Epithelial cell of proximal tubule (primary cell): Measurements from ENCODE around the gene PLCG2. TPM values are rescaled to one million over a fixed set of nuclear protein-coding genes. Genes with fewer than 3 reads are reported as not detected.

Source experiments
- DNase-seq: peaks from one replicate; pipeline ENCODE4 v3.0.0-alpha.2; 2011; ENCODE audit warnings: low read depth
- H3K4me3 ChIP-seq: 2 replicates; pipeline ENCODE4 v1.5.1; 2011; ENCODE audit warnings: low read depth, mild to moderate bottlenecking, low read length
- total RNA-seq: library from RNA; depleted of rRNA; stranded (reverse); fragments of >200 nt; gene quantifications from 2 replicates; pipeline ENCODE4 v1.2.3, GENCODE V29; 2015
- TF ChIP-seq, protein P1 (sequence below): conservative IDR thresholded peaks from 2 replicates; pipeline ENCODE4 v1.5.1; 2012; ENCODE audit warnings: low read depth, mild to moderate bottlenecking, low read length

The PLCG2 gene
- total RNA-seq, 1 donor from 2014 or later: 0.58 TPM

- no peak overlapping the region for H3K4me3 ChIP-seq
- TF ChIP-seq, protein P1, sequence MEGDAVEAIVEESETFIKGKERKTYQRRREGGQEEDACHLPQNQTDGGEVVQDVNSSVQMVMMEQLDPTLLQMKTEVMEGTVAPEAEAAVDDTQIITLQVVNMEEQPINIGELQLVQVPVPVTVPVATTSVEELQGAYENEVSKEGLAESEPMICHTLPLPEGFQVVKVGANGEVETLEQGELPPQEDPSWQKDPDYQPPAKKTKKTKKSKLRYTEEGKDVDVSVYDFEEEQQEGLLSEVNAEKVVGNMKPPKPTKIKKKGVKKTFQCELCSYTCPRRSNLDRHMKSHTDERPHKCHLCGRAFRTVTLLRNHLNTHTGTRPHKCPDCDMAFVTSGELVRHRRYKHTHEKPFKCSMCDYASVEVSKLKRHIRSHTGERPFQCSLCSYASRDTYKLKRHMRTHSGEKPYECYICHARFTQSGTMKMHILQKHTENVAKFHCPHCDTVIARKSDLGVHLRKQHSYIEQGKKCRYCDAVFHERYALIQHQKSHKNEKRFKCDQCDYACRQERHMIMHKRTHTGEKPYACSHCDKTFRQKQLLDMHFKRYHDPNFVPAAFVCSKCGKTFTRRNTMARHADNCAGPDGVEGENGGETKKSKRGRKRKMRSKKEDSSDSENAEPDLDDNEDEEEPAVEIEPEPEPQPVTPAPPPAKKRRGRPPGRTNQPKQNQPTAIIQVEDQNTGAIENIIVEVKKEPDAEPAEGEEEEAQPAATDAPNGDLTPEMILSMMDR: no peak
- no peak for DNase-seq
These were observed 62.6 kb downstream of the PLCG2 start for GRCh38 chr16:81841722-81842121.

DNA sequence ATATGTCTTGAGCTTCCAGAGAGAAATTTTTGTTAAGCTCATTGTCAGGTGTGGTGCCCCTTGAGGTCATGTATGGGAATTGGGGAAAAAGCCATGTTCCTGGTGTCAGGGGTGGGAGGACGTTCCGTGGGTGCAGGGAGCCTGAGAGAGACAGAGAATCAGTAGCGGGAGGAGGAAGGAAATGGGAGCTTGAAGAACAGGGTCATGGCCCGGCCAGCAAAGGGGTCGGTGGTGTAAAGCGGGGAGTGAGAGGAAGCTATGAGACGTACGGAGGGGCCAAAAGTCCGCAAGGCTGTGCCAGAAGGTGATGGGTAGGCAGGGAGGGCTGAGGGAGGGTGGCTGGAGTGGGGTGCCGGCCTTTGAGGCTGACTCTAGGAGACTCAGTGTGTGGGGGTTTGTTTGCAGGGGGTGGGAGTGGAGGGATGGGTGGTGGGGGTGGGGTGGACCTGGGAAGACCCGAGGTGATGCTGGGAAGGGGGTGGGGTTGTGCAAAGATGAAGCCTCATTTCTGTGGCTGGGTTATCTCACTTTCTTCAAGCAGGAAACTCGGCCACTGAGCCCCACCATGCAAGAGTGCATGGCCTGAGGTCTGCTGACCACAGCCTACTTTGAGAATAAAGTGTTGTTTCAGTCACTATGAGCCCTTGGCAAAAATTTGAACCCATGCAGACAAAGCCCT, 63.6 kb downstream of the PLCG2 start:
- DNase-seq: no peak
- TF ChIP-seq, protein P1: no peak

GRCh38 chr16:81843243-81843582, 64.1 kb downstream of the PLCG2 start:
- TF ChIP-seq, protein P1: no peak
- no peak for DNase-seq
- no peak overlapping the region for H3K4me3 ChIP-seq

More for the DNA sequence above, 63.6 kb downstream of the PLCG2 start:
- H3K4me3 ChIP-seq: no peak overlapping the region

GRCh38 chr16:81843683-81844082, 64.6 kb downstream of the PLCG2 start:
- H3K4me3 ChIP-seq: no peak overlapping the region
- TF ChIP-seq, protein P1: no peak
- DNase-seq: no peak

GRCh38 chr16:81846105-81846504, 67.0 kb downstream of the PLCG2 start:
- TF ChIP-seq, protein P1: no peak
- H3K4me3 ChIP-seq: no peak overlapping the region
- DNase-seq: no peak

DNA sequence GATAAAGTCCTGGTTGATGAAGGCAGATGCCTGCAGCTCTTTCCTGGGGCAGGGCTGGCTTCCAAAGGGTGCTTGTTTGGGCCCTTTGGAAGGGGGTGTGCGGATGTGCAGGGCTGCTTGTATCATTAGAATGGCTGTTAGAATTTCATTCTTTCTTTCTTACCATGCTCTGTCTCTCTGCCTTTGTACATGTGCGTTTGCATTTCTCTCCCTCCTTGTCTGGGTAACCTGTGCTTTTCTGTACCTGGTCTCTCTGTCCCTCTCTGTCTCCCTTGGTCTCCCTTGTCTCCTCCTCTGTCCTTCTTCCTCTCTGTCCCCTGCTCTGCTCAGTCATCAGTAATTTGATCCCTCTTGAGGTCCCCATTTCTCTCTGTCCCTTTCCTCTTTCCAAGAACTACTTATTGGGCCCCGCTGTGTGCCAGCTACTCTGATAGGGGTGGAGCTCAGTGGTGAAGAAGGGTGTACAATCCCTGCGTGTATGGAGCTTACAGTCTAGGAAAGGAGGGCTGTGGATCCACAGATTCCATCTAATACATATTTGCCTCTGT, 69.3 kb downstream of the PLCG2 start:
- TF ChIP-seq, protein P1: no peak
- DNase-seq: no peak
- no peak overlapping the region for H3K4me3 ChIP-seq
